Peyer's patch (tissue), 4 donors: ENCODE measurements around the gene CCDC185.

Experiments used
- CTCF ChIP-seq, 6 experiments: fragments of 450-650 bp in 4 of 6; fragments of 200-600 bp in 2 of 6; sonication (generic) in 1 of 6; IDR thresholded peaks; one replicate each; pipeline ENCODE4 v1.5.1; 2017 to 2019; ENCODE audit warnings: antibody characterized with exemption in 6 of 6, mild to moderate bottlenecking in 3 of 6, moderate library complexity in 1 of 6
- POLR2A ChIP-seq, 2 donors: fragments of 450-650 bp; IDR thresholded peaks; one replicate each; pipeline ENCODE4 v1.5.1; 2017; ENCODE audit warnings: antibody characterized with exemption in 2 of 2, mild to moderate bottlenecking in 2 of 2, moderate library complexity in 2 of 2

DNA sequence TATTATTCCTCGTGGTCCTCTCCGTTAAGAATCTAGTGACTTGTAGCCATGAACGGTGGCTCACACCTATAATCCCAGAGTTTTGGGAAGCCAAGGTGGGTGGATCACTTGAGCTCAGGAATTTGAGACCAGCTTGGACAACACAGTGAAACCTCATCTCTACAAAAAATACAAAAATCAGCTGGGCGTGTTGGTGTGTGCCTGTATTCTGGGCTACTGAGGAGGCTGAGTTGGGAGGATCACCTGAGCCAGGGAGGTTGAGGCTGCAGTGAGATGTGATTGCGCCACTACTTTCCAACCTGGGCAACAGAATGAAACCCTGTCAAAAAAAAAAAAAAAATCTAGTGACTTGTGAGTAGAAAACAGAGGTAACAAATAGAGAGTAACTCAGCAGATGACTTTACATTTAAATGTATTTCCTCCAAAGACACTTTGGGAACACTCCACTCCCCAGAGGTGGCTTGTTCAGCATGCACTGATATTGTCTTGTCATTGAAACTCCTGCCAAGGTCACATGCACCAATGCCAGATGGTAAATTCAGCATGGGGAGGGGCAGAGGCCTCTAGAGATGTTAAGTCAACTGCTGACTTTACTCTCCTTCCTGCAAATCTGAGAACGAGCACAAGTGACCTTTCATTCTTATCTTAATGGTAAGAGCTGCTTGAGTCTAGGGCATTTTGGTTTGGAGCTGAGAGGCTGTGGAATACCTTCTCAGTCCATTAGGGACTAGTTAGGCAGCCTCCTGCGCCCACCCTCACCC is 24.9 kb downstream of the CCDC185 start:
- TF ChIP-seq POLR2A (IDR thresholded peaks at IDR 0.05) (no peak), CTCF (IDR thresholded peaks at IDR 0.05) (no peak)
